ENCODE data around the gene CCDC70.
A peak's percentile ranks its signal among the peaks of the same experiment; 100 is the strongest.

Gene CCDC70

DNA sequence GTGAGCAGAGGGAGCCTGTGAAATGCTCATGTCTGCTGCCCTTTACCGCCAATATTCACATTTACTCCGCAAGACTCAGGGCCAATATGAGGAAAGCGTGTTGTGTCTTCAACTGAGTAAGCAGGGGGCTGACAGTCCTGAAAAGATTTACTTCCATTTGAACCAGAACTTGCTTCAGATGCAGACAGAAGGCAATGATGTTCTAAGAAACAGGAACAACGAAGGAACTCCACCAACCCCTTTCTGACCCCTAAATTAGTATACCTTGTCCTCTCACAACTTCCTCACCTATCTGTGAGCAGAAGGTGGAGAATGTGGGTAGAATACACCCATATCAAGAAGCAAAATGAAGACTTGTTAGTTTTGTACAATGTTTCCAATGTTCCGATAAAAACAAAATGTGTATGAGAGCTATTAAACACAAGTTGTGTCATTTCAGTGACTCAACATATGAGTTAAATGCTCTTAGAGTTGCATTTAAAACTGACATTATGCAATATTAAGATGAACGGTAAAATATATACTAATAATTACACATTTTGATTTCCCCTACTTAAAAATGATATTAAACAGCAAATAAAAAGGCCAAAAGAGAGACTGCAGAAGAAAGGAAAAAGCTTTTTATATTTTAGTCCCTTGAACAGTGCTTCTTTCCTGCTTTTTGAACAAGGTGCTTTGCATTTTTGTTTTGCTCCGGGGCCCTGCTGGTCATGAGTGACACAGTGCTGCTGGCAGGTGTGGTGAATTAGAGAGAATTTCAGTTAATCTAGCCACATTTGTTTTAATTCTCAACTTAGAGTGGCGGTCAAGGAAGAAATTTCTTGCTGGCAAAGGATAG is 32.8 kb upstream of the CCDC70 start:
- Histone ChIP-seq H3K27me3 (ENCODE audit: insufficient read depth, poor library complexity, severe bottlenecking) (no peaks in the 10 kb centered on the region), H3K27ac (replicated peaks) (peak overlapping the region; percentile 78; the same call in 1 of the 2 replicates), H3K4me3 (replicated peaks; ENCODE audit: insufficient read depth, low read length) (no peak overlapping the region)
- DNase-seq (ENCODE audit: low read depth in 1 of 2, low spot score in 1 of 2): peak in 1 of 2 experiments; percentile 29
- TF ChIP-seq POLR2AphosphoS5 (IDR thresholded peaks at IDR 0.05; ENCODE audit: low read depth) (no peak), SPI1 (IDR thresholded peaks at IDR 0.05; ENCODE audit: borderline replicate concordance, low read depth) (no peak), CTCF (IDR thresholded peaks at IDR 0.05; ENCODE audit: insufficient read depth, low read length) (no peak), GABPA (IDR thresholded peaks at IDR 0.05; ENCODE audit: low read depth) (no peak), REST (IDR thresholded peaks at IDR 0.05; ENCODE audit: insufficient replicate concordance, low read depth) (no peak)

DNA sequence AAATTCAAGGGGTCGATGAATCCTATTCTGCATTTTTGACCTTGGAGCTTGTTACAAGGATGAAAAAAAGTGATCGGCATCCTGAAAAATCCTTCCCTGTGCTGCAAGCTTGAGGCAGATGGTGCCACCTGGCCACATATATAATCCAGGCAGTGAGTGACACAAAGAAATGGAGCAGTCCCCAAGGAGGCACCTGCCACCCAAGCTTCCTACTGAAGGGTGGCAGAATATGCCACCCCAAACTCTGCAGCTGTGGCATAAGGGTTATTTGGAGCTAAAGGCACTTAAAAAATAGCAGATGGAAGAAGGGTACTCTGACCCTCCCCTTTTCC is 32.2 kb upstream of the CCDC70 start:
- no peak overlapping the region for H3K4me3 ChIP-seq (replicated peaks; ENCODE audit: insufficient read depth, low read length)
- no peak for TF ChIP-seq CTCF (IDR thresholded peaks at IDR 0.05; ENCODE audit: insufficient read depth, low read length)
- no peak for TF ChIP-seq SPI1 (IDR thresholded peaks at IDR 0.05; ENCODE audit: borderline replicate concordance, low read depth)
- TF ChIP-seq REST (IDR thresholded peaks at IDR 0.05; ENCODE audit: insufficient replicate concordance, low read depth): no peak
- TF ChIP-seq GABPA (IDR thresholded peaks at IDR 0.05; ENCODE audit: low read depth): no peak
- no peak for DNase-seq (ENCODE audit: low read depth in 1 of 2, low spot score in 1 of 2)

DNA sequence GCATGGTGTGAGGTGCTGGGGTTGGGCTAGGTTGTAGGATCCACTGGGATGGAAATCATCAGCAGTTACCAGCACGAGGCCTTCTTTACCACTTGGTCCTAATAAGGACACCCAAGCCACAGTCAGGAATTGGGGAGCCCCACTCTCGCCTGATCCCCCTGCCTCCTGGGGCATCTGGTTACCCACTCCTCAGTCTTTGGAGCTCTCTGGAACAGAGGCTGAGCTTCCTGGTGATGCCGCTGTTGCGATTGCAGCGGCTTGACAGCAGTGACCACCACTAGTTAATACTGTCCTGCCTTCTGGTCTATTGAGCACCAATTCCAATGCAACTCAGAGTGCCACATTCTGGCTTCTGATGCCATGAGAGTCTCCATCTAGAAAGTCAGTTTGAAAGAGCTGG is 30.2 kb upstream of the CCDC70 start:
- Histone ChIP-seq H3K27me3 (ENCODE audit: insufficient read depth, poor library complexity, severe bottlenecking) (no peaks in the 10 kb centered on the region), H3K4me3 (replicated peaks; ENCODE audit: insufficient read depth, low read length) (no peak overlapping the region), H3K27ac (replicated peaks) (no peak overlapping the region)
- TF ChIP-seq POLR2AphosphoS5 (IDR thresholded peaks at IDR 0.05; ENCODE audit: low read depth): no peak
- no peak for TF ChIP-seq GABPA (IDR thresholded peaks at IDR 0.05; ENCODE audit: low read depth)
- no peak for TF ChIP-seq SPI1 (IDR thresholded peaks at IDR 0.05; ENCODE audit: borderline replicate concordance, low read depth)
- no peak for TF ChIP-seq REST (IDR thresholded peaks at IDR 0.05; ENCODE audit: insufficient replicate concordance, low read depth)
- DNase-seq (ENCODE audit: low read depth in 1 of 2, low spot score in 1 of 2): no peak

More for the DNA sequence above, 32.2 kb upstream of the CCDC70 start:
- H3K27ac ChIP-seq (replicated peaks): no peak overlapping the region
- no peaks in the 10 kb centered on the region for H3K27me3 ChIP-seq (ENCODE audit: insufficient read depth, poor library complexity, severe bottlenecking)
